ENCODE data around the gene ATG9A. TPM values are rescaled to one million over a fixed set of nuclear protein-coding genes. Genes with fewer than 3 reads are reported as not detected.

ATG9A gene
- total RNA-seq: 33.2 and 69.6 TPM in 2 replicates

GRCh38 chr2:219229305-219230058, at the start of gene ATG9A, which contains the start of gene ANKZF1:
Gene ATG9A (minus strand): TSS chr2:219229636. CDS start chr2:219228024, 1,612 bp downstream.
Gene ANKZF1 (plus strand): TSS chr2:219229806. CDS start chr2:219230258, 452 bp downstream.

GRCh38 chr2:219253753-219254589, 24.5 kb upstream of the ATG9A start, which contains the start of gene TUBA4A:
Gene TUBA4A (minus strand): TSS chr2:219253918. CDS start chr2:219253858, 60 bp downstream.

GRCh38 chr2:219252900-219253752, 23.7 kb upstream of the ATG9A start, which contains the start of gene TUBA4B:
Gene TUBA4B (plus strand): TSS chr2:219253243. CDS start chr2:219253408, 165 bp downstream.

GRCh38 chr2:219245148-219245898, 15.9 kb upstream of the ATG9A start, which contains the start of the genes GLB1L and STK16:
Gene GLB1L (minus strand): TSS chr2:219245444. CDS start chr2:219243573, 1,871 bp downstream.
Gene STK16 (plus strand): TSS chr2:219245479. CDS start chr2:219246000, 521 bp downstream.

GRCh38 chr2:219218732-219219701, 10.4 kb downstream of the ATG9A start, which contains the start of gene ABCB6:
Gene ABCB6 (minus strand): TSS chr2:219218958. CDS start chr2:219218673, 285 bp downstream.

GRCh38 chr2:219206328-219207133, 22.9 kb downstream of the ATG9A start, which contains the start of gene ZFAND2B:
Gene ZFAND2B (plus strand): TSS chr2:219206782. CDS start chr2:219206988, 206 bp downstream.

GRCh38 chr2:219177552-219178376, 51.7 kb downstream of the ATG9A start, which contains the start of gene RETREG2:
Gene RETREG2 (plus strand): TSS chr2:219178275. CDS start chr2:219178353, 78 bp downstream.

GRCh38 chr2:219176818-219177551, 52.5 kb downstream of the ATG9A start, which contains the start of gene CNPPD1:
Gene CNPPD1 (minus strand): TSS chr2:219176925. CDS start chr2:219176828, 97 bp downstream.

GRCh38 chr2:219169930-219170654, 59.3 kb downstream of the ATG9A start, which contains the start of gene SLC23A3:
Gene SLC23A3 (minus strand): TSS chr2:219170029. CDS start chr2:219169984, 45 bp downstream.

Other genes with a start within 250 kb of the ATG9A start
- not detected in 2 replicates for gene FEV, start 244.5 kb downstream of the ATG9A start, total RNA-seq
- gene CRYBA2, start 236.2 kb downstream of the ATG9A start, total RNA-seq: not detected in 2 replicates
- gene CFAP65, start 188.1 kb downstream of the ATG9A start, total RNA-seq: not detected in 2 replicates
- not detected in 2 replicates for gene IHH, start 168.7 kb downstream of the ATG9A start, total RNA-seq
- gene NHEJ1, start 68.8 kb downstream of the ATG9A start, total RNA-seq: 16.7 TPM in 2 replicates
- 0.68 and 3.8 TPM in 2 replicates for gene SLC23A3, start 59.6 kb downstream of the ATG9A start, total RNA-seq
- 29.2 and 32.5 TPM in 2 replicates for gene CNPPD1, start 52.7 kb downstream of the ATG9A start, total RNA-seq
- 59.1 and 87.5 TPM in 2 replicates for gene RETREG2, start 51.4 kb downstream of the ATG9A start, total RNA-seq
- gene ZFAND2B, start 22.9 kb downstream of the ATG9A start, total RNA-seq: 23.3 and 62.2 TPM in 2 replicates
- 24.3 and 37.1 TPM in 2 replicates for gene ABCB6, start 10.7 kb downstream of the ATG9A start, total RNA-seq
- 49.1 and 49.6 TPM in 2 replicates for gene ANKZF1, start 170 bp upstream of the ATG9A start, total RNA-seq
- 3.8 and 4.4 TPM in 2 replicates for gene GLB1L, start 15.8 kb upstream of the ATG9A start, total RNA-seq
- gene STK16, start 15.8 kb upstream of the ATG9A start, total RNA-seq: 25.3 and 32.8 TPM in 2 replicates
- not detected in 2 replicates for gene TUBA4B, start 23.6 kb upstream of the ATG9A start, total RNA-seq
- 45.5 and 70.4 TPM in 2 replicates for gene TUBA4A, start 24.3 kb upstream of the ATG9A start, total RNA-seq
- 39.0 and 83.7 TPM in 2 replicates for gene DNAJB2, start 49.7 kb upstream of the ATG9A start, total RNA-seq
- not detected in 2 replicates for gene PTPRN, start 79.8 kb upstream of the ATG9A start, total RNA-seq
- gene RESP18, start 103.1 kb upstream of the ATG9A start, total RNA-seq: not detected in 2 replicates
- 50.6 and 59.5 TPM in 2 replicates for gene DNPEP, start 158.3 kb upstream of the ATG9A start, total RNA-seq
- not detected in 2 replicates for gene DES, start 188.7 kb upstream of the ATG9A start, total RNA-seq
- gene SPEG, start 205.2 kb upstream of the ATG9A start, total RNA-seq: 4.1 and 9.6 TPM in 2 replicates